OCI-LY1 (cell line): ENCODE results near the gene DUSP16.

Experiments used
- H2AFZ ChIP-seq: fragments of 200-600 bp; sonication (generic), shearing (Covaris generic); 2 replicates; pipeline ENCODE4 v1.6.0; 2014; ENCODE audit warnings: antibody characterized with exemption, mild to moderate bottlenecking, low read length
- H3F3A ChIP-seq: fragments of 200-600 bp; sonication (generic), shearing (Covaris generic); 2 replicates; pipeline ENCODE4 v1.6.0; 2014; ENCODE audit warnings: mild to moderate bottlenecking, antibody characterized with exemption, low read length, moderate library complexity; ENCODE audit not compliant: insufficient read depth
- H3K27ac ChIP-seq: fragments of 200-600 bp; sonication (generic); 2 replicates; pipeline ENCODE4 v1.5.1; 2014; ENCODE audit warnings: low read length, mixed run types, mild to moderate bottlenecking, low read depth; ENCODE audit not compliant: poor library complexity, severe bottlenecking
- H3K27me3 ChIP-seq: fragments of 200-600 bp; sonication (generic); 2 replicates; pipeline ENCODE4 v1.6.0; 2014; ENCODE audit warnings: antibody characterized with exemption, mild to moderate bottlenecking, low read length, moderate library complexity; ENCODE audit not compliant: insufficient read depth
- H3K36me3 ChIP-seq: fragments of 200-600 bp; sonication (generic); 2 replicates; pipeline ENCODE4 v1.6.1; 2014; ENCODE audit warnings: mild to moderate bottlenecking, antibody characterized with exemption, low read length, moderate library complexity, mixed read lengths; ENCODE audit not compliant: insufficient read depth
- H3K4me1 ChIP-seq: fragments of 200-600 bp; sonication (generic); 2 replicates; pipeline ENCODE4 v1.5.1; 2014; ENCODE audit warnings: mild to moderate bottlenecking, low read length, moderate library complexity; ENCODE audit not compliant: insufficient read depth, severe bottlenecking
- H3K4me2 ChIP-seq: fragments of 200-600 bp; sonication (generic), shearing (Covaris generic); 2 replicates; pipeline ENCODE4 v1.6.1; 2014; ENCODE audit warnings: low read length
- H3K4me3 ChIP-seq: fragments of 200-600 bp; sonication (generic); 2 replicates; pipeline ENCODE4 v1.5.1; 2014; ENCODE audit warnings: low read length, low read depth, mild to moderate bottlenecking, mixed read lengths; ENCODE audit not compliant: poor library complexity, severe bottlenecking
- H3K79me2 ChIP-seq: fragments of 200-600 bp; shearing (Covaris generic); 2 replicates; pipeline ENCODE4 v1.6.1; 2016; ENCODE audit warnings: mixed run types, low read length, mixed read lengths; ENCODE audit not compliant: insufficient read depth
- H3K9ac ChIP-seq: fragments of 200-600 bp; sonication (generic), shearing (Covaris generic); 2 replicates; pipeline ENCODE4 v1.6.1; 2014; ENCODE audit warnings: mild to moderate bottlenecking, low read length, mixed read lengths
- H3K9me2 ChIP-seq: fragments of 200-600 bp; sonication (generic), shearing (Covaris generic); 2 replicates; pipeline ENCODE4 v1.6.1; 2014; ENCODE audit warnings: low read depth, mild to moderate bottlenecking, low read length, mixed read lengths
- H3K9me3 ChIP-seq: fragments of 200-600 bp; shearing (Covaris generic); 2 replicates; pipeline ENCODE4 v1.6.1; 2014; ENCODE audit warnings: low read length, mixed read lengths
- H4K20me1 ChIP-seq: fragments of 200-600 bp; sonication (generic), shearing (Covaris generic); 2 replicates; pipeline ENCODE4 v1.6.0; 2016; ENCODE audit warnings: mild to moderate bottlenecking, low read length; ENCODE audit not compliant: insufficient read depth
- EZH2 ChIP-seq: fragments of 200-600 bp; sonication (generic), shearing (Covaris generic); IDR thresholded peaks from 2 replicates; pipeline ENCODE4 v1.8.0; 2017; ENCODE audit warnings: borderline replicate concordance, mixed run types, mild to moderate bottlenecking, antibody characterized with exemption, low read length, moderate library complexity, mixed read lengths
- TF ChIP-seq, protein P1 (sequence below): fragments of 200-600 bp; sonication (generic), shearing (Covaris generic); IDR thresholded peaks from 2 replicates; pipeline ENCODE4 v1.5.1; 2017; ENCODE audit warnings: mild to moderate bottlenecking, antibody characterized with exemption, low read length, moderate library complexity, mixed read lengths

DUSP16 gene

DNA sequence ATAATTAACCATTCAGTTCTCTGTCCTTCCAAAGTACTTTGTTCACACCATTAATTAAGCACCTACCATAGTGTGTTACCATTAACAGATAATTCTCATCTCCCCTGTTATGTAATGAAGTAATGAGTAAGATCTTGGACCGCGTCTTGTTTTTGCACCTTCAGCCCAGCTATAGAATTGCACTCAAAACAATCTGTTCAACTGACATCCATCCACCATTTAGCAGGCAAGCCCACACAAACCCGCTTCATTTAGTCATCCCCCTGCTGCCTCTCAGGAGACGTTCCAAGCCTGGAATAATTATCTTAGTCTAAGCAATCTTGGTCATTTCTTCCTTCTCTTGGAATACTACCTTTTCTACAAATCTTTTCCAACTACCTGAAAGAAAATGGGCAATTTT, 74.4 kb downstream of the DUSP16 start:
- Histone ChIP-seq H3K9me2 (no peaks in the 10 kb centered on the region), H3K27me3 (no peaks in the 10 kb centered on the region), H3K36me3 (no peaks in the 10 kb centered on the region), H3K9me3 (no peaks in the 10 kb centered on the region), H3K27ac (no peak overlapping the region), H3F3A (no peaks in the 10 kb centered on the region), H3K79me2 (no peaks in the 10 kb centered on the region), H3K4me3 (no peak overlapping the region), H2AFZ (no peak overlapping the region), H3K4me2 (no peak overlapping the region), H3K4me1 (peaks cover 7% of the 10 kb centered on the region), H3K9ac (no peak overlapping the region), H4K20me1 (no peaks in the 10 kb centered on the region)
- TF ChIP-seq, protein P1, sequence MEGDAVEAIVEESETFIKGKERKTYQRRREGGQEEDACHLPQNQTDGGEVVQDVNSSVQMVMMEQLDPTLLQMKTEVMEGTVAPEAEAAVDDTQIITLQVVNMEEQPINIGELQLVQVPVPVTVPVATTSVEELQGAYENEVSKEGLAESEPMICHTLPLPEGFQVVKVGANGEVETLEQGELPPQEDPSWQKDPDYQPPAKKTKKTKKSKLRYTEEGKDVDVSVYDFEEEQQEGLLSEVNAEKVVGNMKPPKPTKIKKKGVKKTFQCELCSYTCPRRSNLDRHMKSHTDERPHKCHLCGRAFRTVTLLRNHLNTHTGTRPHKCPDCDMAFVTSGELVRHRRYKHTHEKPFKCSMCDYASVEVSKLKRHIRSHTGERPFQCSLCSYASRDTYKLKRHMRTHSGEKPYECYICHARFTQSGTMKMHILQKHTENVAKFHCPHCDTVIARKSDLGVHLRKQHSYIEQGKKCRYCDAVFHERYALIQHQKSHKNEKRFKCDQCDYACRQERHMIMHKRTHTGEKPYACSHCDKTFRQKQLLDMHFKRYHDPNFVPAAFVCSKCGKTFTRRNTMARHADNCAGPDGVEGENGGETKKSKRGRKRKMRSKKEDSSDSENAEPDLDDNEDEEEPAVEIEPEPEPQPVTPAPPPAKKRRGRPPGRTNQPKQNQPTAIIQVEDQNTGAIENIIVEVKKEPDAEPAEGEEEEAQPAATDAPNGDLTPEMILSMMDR = no peak
- no peak for TF ChIP-seq EZH2

DNA sequence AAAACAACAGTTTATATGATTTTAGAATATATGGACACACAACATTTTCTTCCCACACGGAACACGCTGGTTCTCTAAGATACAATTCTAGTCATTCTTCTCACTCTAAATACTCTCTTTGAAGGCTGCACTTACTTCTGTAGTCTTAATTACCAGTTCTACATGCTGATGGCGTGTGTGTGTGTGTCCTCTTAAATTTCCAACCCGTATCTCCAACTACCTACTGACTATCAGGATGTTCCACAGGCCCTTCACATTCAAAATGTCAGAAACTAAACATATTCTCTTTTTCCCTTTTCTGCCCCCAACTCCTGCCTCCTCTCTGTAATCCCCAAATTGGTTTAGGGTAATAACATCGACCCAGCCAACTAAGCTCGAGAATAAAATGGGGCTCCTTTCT, 75.2 kb downstream of the DUSP16 start:
- no peak overlapping the region for H2AFZ ChIP-seq

DNA sequence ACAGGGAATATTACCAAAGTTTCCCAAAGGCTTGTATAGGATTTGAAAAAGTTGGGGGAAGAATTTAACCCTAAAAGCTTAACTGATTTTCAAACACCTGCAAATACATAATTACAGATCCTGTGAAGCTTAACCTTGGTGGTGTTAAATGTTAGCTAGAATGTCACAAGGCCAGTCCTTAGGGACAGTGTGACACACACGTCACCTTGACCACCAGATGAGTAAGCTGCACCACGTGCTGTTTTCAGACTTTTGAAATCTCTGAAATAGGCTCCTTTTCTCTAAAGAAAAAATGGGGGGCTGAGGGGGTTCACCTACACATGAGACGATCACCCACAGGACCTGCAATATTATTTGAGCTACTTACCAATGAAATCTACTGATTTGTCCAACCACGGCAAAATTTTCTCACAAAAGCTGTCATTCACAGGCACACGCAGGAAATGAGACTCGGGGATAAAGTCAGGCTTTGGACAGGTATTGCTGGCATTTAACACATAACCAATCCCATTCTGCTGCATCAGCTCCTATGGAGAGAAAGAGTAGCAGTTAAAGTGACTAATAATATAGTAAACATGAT, 75.9 kb downstream of the DUSP16 start:
- H3K79me2 ChIP-seq = no peaks in the 10 kb centered on the region
- H3K27me3 ChIP-seq = no peaks in the 10 kb centered on the region
- no peaks in the 10 kb centered on the region for H3K36me3 ChIP-seq
- no peaks in the 10 kb centered on the region for H3K9me2 ChIP-seq
- no peak for TF ChIP-seq EZH2
- TF ChIP-seq, protein P1 = no peak
- H3K4me1 ChIP-seq = peaks cover 7% of the 10 kb centered on the region
- H4K20me1 ChIP-seq = no peaks in the 10 kb centered on the region
- no peaks in the 10 kb centered on the region for H3K9me3 ChIP-seq
- no peak overlapping the region for H2AFZ ChIP-seq
- no peak overlapping the region for H3K4me3 ChIP-seq
- H3K27ac ChIP-seq = no peak overlapping the region
- no peak overlapping the region for H3K9ac ChIP-seq
- H3K4me2 ChIP-seq = no peak overlapping the region
- H3F3A ChIP-seq = no peaks in the 10 kb centered on the region

More for the DNA sequence above, 75.2 kb downstream of the DUSP16 start:
- Histone ChIP-seq H3K36me3 (no peaks in the 10 kb centered on the region), H3K4me2 (no peak overlapping the region), H3F3A (no peaks in the 10 kb centered on the region), H4K20me1 (no peaks in the 10 kb centered on the region), H3K9me2 (no peaks in the 10 kb centered on the region), H3K9me3 (no peaks in the 10 kb centered on the region), H3K4me3 (no peak overlapping the region), H3K79me2 (no peaks in the 10 kb centered on the region), H3K9ac (no peak overlapping the region), H3K27ac (no peak overlapping the region), H3K27me3 (no peaks in the 10 kb centered on the region), H3K4me1 (peaks cover 7% of the 10 kb centered on the region)
- TF ChIP-seq EZH2 = no peak
- TF ChIP-seq, protein P1 = no peak
